Measurements from ENCODE around the gene C20orf96. TPM values are rescaled to one million over a fixed set of nuclear protein-coding genes. Genes with fewer than 3 reads are reported as not detected.

Gene C20orf96
- total RNA-seq, 2 donors from 2014 or later = 2.0 to 6.2 TPM

Other genes with a start within 250 kb of the C20orf96 start
- not detected for gene DEFB125, start 203.1 kb downstream of the C20orf96 start, total RNA-seq
- not detected for gene DEFB126, start 148.2 kb downstream of the C20orf96 start, total RNA-seq
- gene DEFB127, start 133.3 kb downstream of the C20orf96 start, total RNA-seq = not detected
- gene DEFB128, start 101.0 kb downstream of the C20orf96 start, total RNA-seq = not detected
- gene DEFB129, start 63.5 kb downstream of the C20orf96 start, total RNA-seq = not detected
- not detected for gene DEFB132, start 33.0 kb downstream of the C20orf96 start, total RNA-seq
- gene ZCCHC3, start 6.8 kb upstream of the C20orf96 start, total RNA-seq = 10 to 100 TPM; 18.7 to 20.6 TPM
- gene SOX12, start 34.8 kb upstream of the C20orf96 start, total RNA-seq = 1 to 10 TPM in 1 of 2 donors, under 1 TPM in 1; 0.36 to 1.5 TPM
- gene NRSN2, start 56.4 kb upstream of the C20orf96 start, total RNA-seq = 1 to 10 TPM; 3.6 to 5.5 TPM
- 10 to 100 TPM; 18.0 to 21.6 TPM for gene TRIB3, start 90.0 kb upstream of the C20orf96 start, total RNA-seq
- 100 to 1,000 TPM; 157 to 159 TPM for gene RBCK1, start 117.5 kb upstream of the C20orf96 start, total RNA-seq
- 10 to 100 TPM; 46.4 to 56.8 TPM for gene TBC1D20, start 171.8 kb upstream of the C20orf96 start, total RNA-seq

Data from natural killer cell treated with Interleukin-12 subunit alpha and Interleukin-12 subunit beta and Interleukin-15 and Interleukin-18, amount 100 ng/mL, for 72 hours (primary cell).